ENCODE data around the gene OR2B6.
"Not testable (repeated sequence)": the region's sequence is repeated elsewhere in the genome, so short reads cannot be mapped to it uniquely, and the experiment has no call there.

Gene OR2B6

DNA sequence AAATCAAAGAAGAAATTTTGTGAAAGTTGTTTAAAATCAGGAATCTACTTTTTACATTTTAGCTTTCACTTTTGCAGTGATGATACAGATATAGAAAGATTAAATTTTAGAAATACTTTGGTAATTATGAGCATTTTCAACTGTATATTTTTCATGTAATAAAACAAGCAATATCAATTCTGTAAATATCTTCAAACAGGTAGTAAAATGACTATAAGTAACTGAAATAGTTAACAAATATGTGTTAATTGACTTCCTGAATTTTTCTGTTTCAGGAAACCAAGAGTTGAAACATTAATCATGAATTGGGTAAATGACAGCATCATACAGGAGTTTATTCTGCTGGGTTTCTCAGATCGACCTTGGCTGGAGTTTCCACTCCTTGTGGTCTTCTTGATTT, at the start of gene OR2B6:
Gene OR2B6, plus strand, starts transcription at position 301 of the 400 bp plus-strand sequence. Its CDS starts 0 bp downstream, at position 301.
- DNase-seq, result no peak

- no peak for DNase-seq
Observed at GRCh38 chr6:27908017-27908416, 49.0 kb upstream of the OR2B6 start.

DNA sequence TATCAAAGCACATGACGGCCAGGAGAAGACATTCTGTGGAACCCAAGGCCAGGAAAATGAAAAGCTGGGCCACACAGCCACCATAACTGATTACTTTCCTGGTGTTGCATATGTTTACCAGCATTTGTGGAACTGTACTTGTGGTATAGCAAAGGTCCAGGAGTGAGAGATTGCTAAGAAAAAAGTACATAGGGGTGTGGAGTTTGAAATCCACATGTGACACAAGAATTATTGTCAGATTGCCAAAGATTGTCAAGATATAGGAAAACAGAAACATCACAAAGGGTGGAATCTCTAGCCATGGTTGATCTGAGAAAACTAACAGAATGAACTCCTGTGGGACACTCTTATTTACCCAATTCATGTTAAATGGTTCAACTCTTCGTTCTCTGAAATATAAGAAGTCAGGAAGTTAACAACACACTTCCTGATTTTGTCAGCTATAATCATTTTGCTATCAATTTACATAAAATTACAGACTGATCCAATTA, 45.0 kb upstream of the OR2B6 start, which contains the start of gene OR2B2:
Gene OR2B2, minus strand, starts transcription at position 441 of the 491 bp plus-strand sequence. Its CDS starts 77 bp downstream, at position 364.
- no peak for DNase-seq

DNA sequence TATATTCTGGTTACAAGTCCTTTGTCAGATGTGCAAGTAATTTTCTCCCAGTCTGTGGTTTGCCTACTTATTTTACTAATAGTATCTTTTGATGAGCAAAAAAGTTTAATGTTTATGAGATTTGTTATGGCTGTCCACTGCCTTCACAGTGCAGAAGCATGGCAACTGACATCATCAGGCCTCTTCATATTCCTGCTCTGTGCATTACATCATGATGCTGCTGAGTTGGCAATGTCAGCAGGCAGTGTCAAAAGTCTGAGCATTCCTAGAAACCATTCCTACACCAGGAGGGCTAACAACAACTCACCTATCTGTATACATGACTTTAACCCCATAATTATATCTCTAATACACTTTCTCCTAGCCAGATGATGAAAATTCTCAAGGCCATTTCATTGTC, 34.1 kb upstream of the OR2B6 start:
- DNase-seq, result no peak

- DNase-seq, result no peak
Observed at GRCh38 chr6:27924179-27924578, 32.9 kb upstream of the OR2B6 start.

DNA sequence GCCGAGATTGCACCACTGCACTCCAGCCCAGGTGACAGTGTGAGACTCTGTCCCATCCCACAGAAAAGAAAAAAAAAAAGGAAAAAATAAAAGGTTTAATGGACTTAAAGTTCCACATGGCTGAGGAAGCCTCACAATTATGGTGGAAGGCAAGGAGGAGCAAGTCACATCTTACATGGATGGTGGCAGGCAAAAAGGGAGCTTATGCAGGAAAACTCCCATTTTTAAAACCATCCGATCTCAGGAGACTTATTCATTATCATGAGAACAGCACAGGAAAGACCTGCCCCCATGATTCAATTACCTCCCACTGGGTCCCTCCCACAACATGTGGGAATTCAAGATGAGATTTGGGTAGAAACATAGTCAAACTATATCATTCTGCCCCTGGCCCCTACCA, 29.0 kb upstream of the OR2B6 start:
- DNase-seq, result not testable (repeated sequence)

DNA sequence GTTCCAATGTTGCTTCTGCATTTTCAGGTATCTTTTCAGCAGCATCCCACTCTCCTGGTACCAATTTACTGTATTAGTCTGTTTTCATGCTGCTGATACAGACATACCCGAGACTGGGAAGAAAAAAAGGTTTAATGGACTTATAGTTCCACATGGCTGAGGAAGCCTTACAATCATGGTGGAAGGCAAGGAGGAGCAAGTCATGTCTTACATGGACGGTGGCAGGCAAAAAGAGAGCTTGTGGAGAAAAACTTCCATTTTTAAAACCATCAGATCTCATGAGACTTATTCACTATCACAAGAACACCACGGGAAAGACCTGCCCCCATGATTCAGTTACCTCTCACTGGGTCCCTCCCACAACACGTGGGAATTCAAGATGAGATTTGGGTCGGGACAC, 27.1 kb upstream of the OR2B6 start:
- not testable (repeated sequence) for DNase-seq

DNA sequence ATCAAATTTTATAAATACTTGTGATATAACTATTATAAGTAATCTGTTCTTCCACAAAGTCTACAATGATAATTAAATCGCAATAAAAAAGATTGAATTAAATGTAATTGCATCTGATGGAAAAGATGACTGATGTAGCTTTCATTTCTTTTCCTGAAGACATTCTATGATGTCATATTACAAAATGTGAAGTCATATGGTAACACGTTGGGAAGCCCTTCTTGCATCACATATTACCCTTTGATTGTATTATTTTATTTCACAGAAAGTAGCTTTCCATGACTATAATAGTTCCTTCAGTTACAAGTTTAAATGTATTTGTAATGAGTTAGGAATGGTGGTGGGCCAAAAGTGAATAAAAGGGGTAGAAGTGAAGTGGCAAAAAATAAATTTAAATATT, 25.8 kb upstream of the OR2B6 start:
- DNase-seq, result no peak

- DNase-seq, result no peak
Observed at GRCh38 chr6:27940766-27941165, 16.3 kb upstream of the OR2B6 start.

DNA sequence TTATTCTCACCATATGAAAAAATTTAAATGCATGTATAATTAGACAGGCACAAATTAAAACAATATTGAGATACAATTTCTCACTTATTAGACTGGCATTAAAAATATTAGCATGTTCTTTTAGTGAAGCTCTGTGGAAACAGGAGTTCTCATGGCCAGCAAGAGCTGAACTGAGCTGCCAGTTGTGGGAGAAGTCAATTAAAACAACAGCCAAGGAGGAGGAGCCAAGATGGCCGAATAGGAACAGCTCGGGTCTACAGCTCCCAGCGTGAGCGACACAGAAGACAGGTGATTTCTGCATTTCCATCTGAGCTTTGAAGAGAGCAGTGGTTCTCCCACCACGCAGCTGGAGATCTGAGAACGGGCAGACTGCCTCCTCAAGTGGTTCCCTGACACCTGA, 14.0 kb upstream of the OR2B6 start:
- not testable (repeated sequence) for DNase-seq

DNA sequence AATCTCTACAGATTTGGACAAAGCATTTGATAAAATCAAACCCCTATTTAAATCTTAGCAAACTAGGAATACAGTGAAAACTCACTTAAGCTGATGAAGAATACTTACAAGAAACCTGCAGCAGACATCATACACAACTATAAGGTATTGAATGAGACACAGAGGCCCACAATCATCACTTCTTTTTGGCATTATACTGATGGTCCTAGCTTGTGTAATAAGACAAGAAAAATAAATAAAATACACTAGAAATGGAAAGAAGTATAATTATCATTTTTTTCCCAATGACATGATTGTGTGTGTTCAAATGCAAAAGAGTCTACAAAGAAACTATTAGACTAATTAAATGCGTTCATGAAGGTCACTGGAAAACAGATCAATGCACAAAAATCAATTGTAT, 8.8 kb upstream of the OR2B6 start:
- DNase-seq, result no peak

DNA sequence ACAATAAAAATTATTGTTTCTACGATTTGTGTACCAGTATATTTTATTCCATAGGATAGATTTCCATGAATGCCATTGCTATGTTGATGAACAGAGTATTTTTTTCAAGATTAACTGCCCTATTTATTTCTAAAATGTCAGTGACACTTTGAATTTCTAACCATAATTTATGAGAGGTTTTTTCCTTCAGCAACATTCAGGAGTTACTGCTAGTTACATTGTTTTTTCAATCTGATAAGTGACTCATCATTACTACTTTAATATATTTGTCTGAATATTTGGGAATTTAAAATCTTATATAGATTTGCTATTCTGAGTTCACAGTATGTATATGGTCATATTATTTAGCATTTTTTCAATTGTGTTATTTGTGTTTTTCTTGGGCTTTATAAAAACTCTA, 6.0 kb upstream of the OR2B6 start:
- DNase-seq, result no peak

DNA sequence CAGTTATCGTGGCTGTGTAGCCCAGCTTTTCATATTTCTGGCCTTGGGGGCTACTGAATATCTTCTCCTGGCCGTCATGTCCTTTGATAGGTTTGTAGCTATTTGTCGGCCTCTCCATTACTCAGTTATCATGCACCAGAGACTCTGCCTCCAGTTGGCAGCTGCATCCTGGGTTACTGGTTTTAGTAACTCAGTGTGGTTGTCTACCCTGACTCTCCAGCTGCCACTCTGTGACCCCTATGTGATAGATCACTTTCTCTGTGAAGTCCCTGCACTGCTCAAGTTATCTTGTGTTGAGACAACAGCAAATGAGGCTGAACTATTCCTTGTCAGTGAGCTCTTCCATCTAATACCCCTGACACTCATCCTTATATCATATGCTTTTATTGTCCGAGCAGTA, 475 bp downstream of the OR2B6 start:
- no peak for DNase-seq

DNA sequence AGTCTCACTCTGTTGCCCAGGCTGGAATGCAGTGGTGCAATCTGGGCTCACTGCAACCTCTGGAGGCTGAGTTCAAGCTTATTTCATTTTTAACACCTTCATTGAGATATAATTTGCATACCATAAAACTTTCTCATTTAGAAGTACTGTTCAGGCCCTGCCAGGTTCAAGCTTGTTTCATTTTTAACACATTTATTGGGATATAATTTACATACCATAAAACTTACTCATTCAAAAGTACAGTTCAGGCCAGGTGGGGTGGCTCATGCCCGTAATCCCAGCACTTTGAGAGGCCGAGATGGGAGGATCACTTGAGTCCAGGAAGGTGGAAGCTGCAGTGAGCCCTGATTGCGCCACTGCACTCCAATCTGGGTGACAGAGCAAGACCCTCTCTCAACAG, 5.5 kb downstream of the OR2B6 start:
- DNase-seq, result no peak

DNA sequence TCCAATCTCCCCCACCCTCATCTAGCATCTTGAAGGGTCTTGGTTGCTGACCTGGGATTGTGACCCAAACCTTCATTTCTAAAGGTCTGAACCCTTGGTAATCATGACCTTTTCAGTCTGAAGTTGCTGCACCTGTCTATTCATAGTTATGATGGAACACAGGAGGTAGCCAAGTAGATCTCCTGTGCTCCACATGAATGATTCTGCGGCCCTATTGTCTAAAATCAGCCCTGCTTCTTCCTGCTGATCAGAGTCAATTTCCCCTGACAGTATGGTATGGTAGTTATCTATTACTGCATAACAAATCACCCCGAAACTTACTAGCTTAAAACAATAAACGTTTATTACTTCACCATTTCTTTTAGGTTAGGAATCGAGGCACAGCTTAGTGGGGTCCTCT, 9.0 kb downstream of the OR2B6 start:
- DNase-seq, result no peak

- DNase-seq, result no peak
Observed at GRCh38 chr6:27966816-27967426, 9.9 kb downstream of the OR2B6 start.

GRCh38 chr6:27970444-27970843, 13.4 kb downstream of the OR2B6 start:
- DNase-seq, result no peak

- DNase-seq, result no peak
Observed at GRCh38 chr6:27972750-27973149, 15.7 kb downstream of the OR2B6 start.

DNA sequence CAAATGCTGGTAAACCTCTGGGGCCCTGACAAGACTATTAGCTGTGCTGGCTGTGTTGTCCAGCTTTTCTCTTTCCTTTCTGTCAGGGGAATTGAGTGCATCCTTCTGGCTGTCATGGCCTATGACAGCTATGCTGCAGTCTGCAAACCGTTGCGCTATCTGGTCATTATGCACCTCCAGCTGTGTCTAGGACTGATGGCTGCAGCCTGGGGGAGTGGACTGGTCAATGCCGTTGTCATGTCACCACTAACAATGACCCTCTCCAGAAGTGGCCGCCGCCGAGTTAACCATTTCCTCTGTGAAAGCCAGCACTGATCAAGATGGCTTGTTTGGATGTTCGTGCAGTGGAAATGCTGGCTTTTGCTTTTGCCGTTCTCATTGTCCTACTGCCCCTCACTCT, 20.3 kb downstream of the OR2B6 start:
- DNase-seq, result peak in 1 of 3 experiments; percentile 3

DNA sequence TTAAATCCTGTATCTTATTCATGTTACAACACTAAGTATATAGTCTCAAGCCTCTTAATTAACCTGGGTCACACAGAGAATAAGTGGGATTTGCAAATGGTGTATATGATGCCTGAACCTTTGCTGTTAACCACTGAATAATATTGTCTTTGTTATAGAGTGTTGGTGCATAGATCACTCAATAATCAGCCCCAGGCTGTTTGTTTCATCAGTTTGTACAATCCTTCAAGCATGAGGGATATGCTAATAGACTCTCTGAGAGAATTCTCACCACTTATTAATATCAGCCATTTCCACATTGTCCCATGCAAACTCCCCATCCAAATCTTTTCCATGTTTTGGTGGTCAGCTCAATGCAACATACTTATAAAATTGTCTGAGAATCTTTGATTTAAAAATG, 21.7 kb downstream of the OR2B6 start:
- DNase-seq, result no peak

DNA sequence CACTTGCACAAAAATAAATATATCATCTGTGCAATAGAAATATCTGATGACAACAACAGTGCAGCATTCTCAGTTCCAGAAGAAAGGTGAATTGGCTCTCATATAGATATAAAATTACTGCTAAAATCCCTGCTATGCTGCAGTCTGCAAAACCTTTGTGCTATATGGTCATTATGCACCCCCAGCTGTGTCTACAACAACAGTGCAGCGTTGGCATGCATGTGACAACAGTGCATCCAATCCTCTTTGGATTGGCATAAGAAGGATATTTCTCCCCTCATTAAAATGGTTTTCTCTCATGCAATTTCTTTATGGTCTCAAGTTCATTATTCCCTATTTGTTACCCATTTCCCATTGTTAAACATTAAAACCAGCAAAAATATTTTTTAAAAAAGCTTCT, 23.1 kb downstream of the OR2B6 start:
- DNase-seq, result peak in 1 of 3 experiments; percentile 28

DNA sequence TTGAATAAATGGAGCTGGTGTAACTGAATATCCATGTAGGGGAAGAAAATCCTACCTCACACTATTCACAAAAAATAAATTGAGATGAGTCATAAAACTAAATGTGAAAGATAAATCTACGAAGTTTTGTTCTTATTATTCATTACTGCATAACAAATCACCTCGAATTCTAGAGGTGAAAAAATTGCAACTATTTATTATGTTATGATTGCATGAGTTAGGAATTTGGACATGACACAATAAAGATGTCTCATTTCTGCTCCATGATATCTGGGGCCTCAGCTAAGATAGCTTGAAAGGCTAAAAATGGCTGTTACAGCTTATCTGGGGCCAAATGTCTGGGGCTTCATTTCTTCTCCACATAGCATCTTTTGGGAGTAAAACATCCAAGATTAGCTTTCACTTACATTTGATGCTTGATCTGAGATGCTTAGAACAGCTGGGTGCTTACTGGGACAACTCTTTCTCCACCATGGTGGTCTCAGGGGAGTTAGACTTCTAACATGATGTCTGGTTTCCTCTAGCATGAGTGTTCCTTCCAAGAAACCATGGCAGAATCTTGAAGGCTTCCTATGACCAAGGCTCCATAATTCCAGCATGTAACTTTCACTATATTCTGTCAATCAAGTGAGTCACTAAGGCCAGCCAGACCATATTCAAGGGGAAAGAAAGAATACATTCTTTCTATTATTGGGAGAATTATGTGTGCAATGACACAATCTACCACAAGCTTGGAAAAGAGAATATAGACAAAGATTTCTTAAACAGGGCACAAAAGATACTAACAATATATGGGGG, 30.1 kb downstream of the OR2B6 start:
- no peak for DNase-seq

GRCh38 chr6:27994616-27995015, 37.6 kb downstream of the OR2B6 start:
- DNase-seq, result no peak

- DNase-seq, result peak in 1 of 3 experiments; percentile 39
Observed at GRCh38 chr6:28000351-28001045, 43.5 kb downstream of the OR2B6 start.
